GM21737 (cell line): ENCODE data around the gene CNMD.
"Not testable (repeated sequence)": the region's sequence is repeated elsewhere in the genome, so short reads cannot be mapped to it uniquely, and the experiment has no call there.

Experiments
- ATAC-seq: cut with Tn5 transposase; IDR thresholded peaks from one replicate; pipeline ENCODE4 v1.9.1; 2021; ENCODE audit warnings: mild to moderate bottlenecking, moderate library complexity; ENCODE audit not compliant: unreplicated experiment

The CNMD gene

GRCh38 chr13:52695856-52696255 is 43.8 kb downstream of the CNMD start:
- ATAC-seq = no peak

GRCh38 chr13:52686376-52686775 is 53.2 kb downstream of the CNMD start:
- no peak for ATAC-seq

- not testable (repeated sequence) for ATAC-seq
Measured at GRCh38 chr13:52685806-52686205, 53.8 kb downstream of the CNMD start.

- no peak for ATAC-seq
Measured at GRCh38 chr13:52677823-52678222, 61.8 kb downstream of the CNMD start.

- ATAC-seq = no peak
Measured at GRCh38 chr13:52673465-52673864, 66.2 kb downstream of the CNMD start.

- no peak for ATAC-seq
Measured at GRCh38 chr13:52670726-52671125, 68.9 kb downstream of the CNMD start.

- ATAC-seq = no peak
Measured at GRCh38 chr13:52669677-52670076, 69.9 kb downstream of the CNMD start.

GRCh38 chr13:52665325-52665724 is 74.3 kb downstream of the CNMD start:
- ATAC-seq = no peak

- ATAC-seq = no peak
Measured at GRCh38 chr13:52664272-52664671, 75.3 kb downstream of the CNMD start.

- no peak for ATAC-seq
Measured at GRCh38 chr13:52659340-52659739, 80.3 kb downstream of the CNMD start.
